Activated CD8-positive, alpha-beta memory T cell treated with anti-CD3 and anti-CD28 coated beads, Interleukin-2, amount 50 U/mL, for 48 hours (primary cell): ENCODE results near the gene NDUFAF7.
"Not testable (repeated sequence)": the region's sequence is repeated elsewhere in the genome, so short reads cannot be mapped to it uniquely, and the experiment has no call there.

Experiments
- DNase-seq: peaks from one replicate; pipeline ENCODE4 v3.0.0-alpha.2; 2020

Gene NDUFAF7

DNA sequence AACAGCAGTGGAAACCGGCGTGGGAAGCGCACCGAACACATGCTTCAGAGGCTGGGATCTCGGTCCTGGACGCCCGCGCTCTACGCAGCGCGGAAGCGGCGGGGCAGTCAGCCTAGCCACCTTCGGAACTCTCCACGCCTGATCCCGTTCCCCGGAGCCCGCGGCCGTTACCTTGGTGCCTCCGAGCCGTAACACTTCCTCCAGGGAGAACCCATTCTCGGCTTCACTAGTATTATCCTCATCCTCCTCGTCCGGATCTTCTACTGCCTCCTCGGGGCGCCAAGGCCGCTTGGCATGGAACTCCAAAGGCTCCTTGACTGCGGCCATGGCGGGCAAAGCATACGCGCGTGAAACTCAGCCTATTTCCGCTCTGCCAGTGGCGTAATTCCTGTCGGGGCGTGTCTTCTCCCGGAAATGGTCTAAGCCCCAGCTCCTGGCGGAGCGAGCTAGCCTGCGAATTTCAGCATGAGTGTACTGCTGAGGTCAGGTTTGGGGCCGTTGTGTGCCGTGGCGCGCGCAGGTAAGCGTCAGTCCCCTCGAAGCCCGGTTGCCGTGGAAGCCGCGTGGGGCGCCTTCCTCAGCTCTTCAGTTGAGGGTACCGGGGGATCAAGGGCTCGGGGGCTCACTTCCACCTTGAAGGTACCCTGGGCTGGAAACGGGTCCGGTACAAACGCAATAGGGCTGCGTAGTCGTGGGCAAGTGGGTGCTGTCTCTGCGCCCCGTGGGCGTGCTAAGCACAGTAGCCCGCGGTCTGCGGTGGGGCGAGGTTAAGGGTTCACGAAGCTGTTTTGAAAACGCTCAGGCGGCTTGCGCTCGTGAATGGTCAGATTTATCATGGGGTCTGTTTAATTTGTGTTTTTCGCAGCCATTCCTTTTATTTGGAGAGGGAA lies at the start of gene NDUFAF7, which contains the start of gene CEBPZ:
NDUFAF7 (plus strand) TSS at position 418 of the 890 bp plus-strand sequence; CDS start at position 466, 48 bp downstream.
CEBPZ (minus strand) TSS at position 356 of the 890 bp plus-strand sequence; CDS start at position 327, 29 bp downstream.
- DNase-seq: peak; percentile 91

GRCh38 chr2:37181726-37182684 lies 49.5 kb upstream of the NDUFAF7 start:
- no peak for DNase-seq

GRCh38 chr2:37188570-37188969 lies 42.9 kb upstream of the NDUFAF7 start, which contains the start of gene SULT6B1:
TSS of gene SULT6B1 (minus strand) at chr2:37188670. CDS start at chr2:37188640, 30 bp downstream.
- no peak for DNase-seq

GRCh38 chr2:37189452-37190153 lies 41.9 kb upstream of the NDUFAF7 start:
- DNase-seq: no peak

GRCh38 chr2:37190290-37190689 lies 41.2 kb upstream of the NDUFAF7 start:
- no peak for DNase-seq

DNA sequence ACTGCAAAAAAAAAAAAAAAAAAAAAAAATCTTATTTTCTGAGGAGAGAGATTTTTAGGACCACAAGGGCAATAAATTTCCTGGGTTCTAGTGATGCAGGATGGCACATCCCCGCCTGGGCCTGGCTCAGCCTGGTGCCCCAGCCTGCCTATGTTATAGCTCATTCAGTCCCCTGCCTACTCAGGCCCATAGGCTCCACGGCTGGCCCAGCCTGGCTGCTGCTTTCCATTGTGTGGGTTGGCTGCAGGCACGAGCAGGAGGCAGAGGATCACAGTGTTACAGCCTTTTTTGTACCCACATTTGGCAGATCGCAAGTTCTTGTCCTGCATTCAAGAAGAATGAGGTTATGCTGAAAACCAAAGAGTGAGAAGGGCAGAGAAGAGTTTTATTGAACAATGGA lies 40.2 kb upstream of the NDUFAF7 start:
- DNase-seq: no peak

- no peak for DNase-seq
Observed at GRCh38 chr2:37191747-37192146, 39.7 kb upstream of the NDUFAF7 start.

- no peak for DNase-seq
Observed at GRCh38 chr2:37192551-37192950, 38.9 kb upstream of the NDUFAF7 start.

DNA sequence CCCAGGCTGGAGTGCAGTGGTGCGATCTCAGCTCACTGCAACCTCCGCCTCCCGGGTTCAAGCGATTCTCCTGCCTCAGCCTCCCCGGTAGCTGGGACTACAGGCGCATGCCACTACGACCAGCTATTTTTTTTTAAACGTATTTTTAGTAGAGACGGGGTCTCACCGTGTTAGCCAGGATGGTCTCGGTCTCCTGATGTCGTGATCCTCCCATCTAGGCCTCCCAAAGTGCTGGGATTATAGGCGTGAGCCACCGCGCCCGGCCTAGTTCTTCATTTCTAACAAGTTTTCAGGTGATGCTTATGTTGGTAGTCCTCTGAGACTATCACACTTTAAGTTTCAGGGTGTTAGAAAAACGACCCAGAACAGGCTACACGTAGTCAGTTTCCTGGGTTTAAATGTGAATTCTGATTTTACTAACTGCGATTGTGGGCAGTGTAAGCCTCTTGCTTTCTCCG lies 35.6 kb upstream of the NDUFAF7 start:
- DNase-seq: not testable (repeated sequence)

- DNase-seq: peak; percentile 97
Observed at GRCh38 chr2:37196320-37197195, 34.9 kb upstream of the NDUFAF7 start, which contains the start of gene CEBPZOS. TSS of gene CEBPZOS (plus strand) at chr2:37196496. CDS start at chr2:37199705, 3,209 bp downstream.

- DNase-seq: no peak
Observed at GRCh38 chr2:37198681-37199065, 32.8 kb upstream of the NDUFAF7 start.

- no peak for DNase-seq
Observed at GRCh38 chr2:37201208-37201607, 30.2 kb upstream of the NDUFAF7 start.

- DNase-seq: no peak
Observed at GRCh38 chr2:37201766-37202165, 29.7 kb upstream of the NDUFAF7 start.

DNA sequence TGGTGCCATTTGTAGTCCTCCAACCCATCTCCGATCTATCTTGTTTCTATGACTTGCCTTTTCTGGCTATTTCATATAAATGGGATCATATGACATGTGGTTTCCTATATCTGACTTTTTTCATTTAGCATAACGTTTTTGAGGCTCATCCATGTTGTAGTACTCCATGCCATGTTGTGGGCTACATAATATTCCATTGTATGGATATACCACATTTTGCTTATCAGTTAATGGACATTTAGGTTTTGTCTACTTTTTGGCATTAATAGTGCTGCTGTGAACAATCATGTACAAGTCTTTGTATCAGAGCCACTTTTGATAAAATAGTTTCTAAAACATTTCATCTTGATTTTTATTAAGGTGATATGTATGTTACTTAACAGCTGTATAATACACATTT lies 27.8 kb upstream of the NDUFAF7 start:
- no peak for DNase-seq

DNA sequence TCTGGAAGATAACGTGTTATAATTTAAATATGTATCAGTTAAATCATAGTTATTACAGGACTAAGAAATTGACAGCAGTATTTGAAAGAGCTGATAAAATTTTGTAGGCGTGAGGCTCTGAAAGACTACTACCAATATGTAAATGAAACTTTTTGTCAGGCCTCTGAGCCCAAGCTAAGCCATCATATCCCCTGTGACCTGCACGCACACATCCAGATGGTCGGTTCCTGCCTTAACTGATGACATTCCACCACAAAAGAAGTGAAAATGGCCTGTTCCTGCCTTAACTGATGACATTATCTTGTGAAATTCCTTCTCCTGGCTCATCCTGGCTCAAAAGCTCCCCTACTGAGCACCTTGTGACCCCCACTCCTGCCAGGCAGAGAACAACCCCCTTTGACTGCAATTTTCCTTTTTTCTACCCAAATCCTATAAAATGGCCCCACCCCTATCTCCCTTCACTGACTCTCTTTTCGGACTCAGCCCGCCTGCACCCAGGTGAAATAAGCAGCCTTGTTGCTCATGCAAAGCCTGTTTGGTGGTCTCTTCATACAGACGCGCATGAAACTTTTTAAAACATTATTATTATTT lies 26.3 kb upstream of the NDUFAF7 start:
- DNase-seq: not testable (repeated sequence)

DNA sequence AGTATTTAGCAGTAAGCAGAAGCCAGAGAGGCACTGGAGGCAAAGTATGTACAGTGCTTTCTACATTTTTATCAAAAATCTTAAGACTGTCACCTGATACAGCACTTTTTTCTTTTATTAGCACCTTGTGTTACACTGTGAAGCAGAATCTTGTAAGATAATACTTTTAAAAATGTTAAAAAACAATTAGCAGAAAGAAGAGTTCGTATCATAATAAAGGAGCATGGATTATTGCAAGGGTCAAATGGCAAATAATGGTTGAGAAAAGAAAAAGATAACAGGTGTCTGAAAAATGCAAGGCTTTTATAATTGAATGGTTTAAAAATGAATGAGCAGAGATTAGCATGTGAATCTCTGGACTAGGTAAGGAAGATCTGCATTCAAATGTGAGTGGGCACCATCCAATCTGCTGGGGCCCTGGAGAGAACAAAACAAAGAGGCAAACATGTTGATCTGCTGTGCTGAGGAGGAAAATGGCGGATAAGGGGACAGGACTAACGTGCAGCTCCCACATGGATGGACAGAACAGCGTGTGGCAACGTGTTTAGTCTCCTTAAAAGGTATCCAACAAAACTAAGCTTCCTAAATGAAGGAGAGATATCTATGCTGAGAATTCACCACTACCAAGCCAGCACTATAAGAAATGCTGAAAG lies 25.6 kb upstream of the NDUFAF7 start:
- DNase-seq: no peak

DNA sequence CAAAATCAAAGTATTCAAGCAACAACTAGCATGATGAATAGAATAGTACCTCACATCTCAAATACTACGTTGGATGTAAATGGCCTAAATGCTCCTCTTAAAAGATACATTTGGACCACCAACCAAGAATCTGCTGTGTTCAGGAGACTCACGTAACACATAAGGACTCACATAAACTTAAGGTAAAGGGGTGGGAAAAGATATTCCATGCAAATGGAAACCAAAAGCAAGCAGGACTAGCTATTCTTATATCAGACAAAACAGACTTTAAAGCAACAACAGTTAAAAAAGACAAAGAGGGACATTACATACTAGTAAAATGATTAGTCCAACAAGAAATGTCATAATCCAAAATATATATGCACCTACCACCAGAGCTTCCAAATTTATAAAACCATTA lies 24.7 kb upstream of the NDUFAF7 start:
- not testable (repeated sequence) for DNase-seq

DNA sequence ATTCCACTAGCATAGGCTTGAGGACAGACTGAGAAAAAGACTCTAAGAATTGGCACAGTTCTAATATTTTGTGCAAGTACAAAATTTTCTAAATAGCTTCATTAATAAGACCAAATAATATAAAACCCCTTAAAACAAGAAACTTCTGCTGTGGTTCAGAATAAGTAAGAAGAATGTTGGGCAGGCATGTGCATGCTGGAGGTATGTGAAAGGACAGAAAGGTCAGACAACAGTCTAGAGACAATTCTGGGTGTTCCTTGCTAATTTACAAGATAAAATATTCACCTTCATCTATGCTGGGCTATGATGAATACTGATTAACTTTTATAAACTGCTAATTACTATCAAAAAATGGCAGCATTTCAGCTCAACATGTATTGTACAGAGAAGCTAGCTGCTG lies 20.2 kb upstream of the NDUFAF7 start:
- DNase-seq: no peak

DNA sequence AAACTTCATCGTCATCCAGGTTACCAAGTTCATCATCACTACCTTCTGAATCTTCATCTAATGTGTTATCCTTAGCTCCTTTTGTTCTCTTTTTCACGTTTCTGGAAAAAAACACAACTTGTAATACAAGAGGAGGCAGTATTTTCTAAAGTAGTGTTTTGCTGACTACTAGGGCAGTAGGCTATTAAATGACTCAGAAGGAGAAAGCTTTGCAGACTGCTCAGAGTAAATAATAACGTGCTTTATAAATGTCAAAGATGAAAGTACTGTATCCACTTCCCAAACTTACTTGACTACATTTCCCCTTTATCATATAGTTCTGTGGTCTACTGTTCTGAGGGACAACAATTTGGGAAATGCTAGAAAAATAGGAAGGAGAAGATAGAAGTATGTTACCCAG lies 19.5 kb upstream of the NDUFAF7 start:
- DNase-seq: no peak

GRCh38 chr2:37215250-37215649 lies 16.2 kb upstream of the NDUFAF7 start:
- no peak for DNase-seq
